HG02610 (cell line): Measurements from ENCODE around the gene RITA1.

ENCODE experiments used
- ATAC-seq: cut with Tn5 transposase; IDR thresholded peaks from one replicate; pipeline ENCODE4 v1.9.1; 2021; ENCODE audit warnings: mild to moderate bottlenecking, moderate library complexity; ENCODE audit not compliant: unreplicated experiment

The RITA1 gene

GRCh38 chr12:113227686-113228391 lies 42.3 kb downstream of the RITA1 start:
- no peak for ATAC-seq

- no peak for ATAC-seq
Measured at GRCh38 chr12:113228394-113229028, 43.0 kb downstream of the RITA1 start.

GRCh38 chr12:113230315-113231234 lies 45.1 kb downstream of the RITA1 start:
- peak; percentile 18 for ATAC-seq

GRCh38 chr12:113231235-113232088 lies 45.9 kb downstream of the RITA1 start:
- ATAC-seq, result no peak

- ATAC-seq, result no peak
Measured at GRCh38 chr12:113232089-113232839, 46.7 kb downstream of the RITA1 start.

- ATAC-seq, result peak; percentile 45
Measured at GRCh38 chr12:113232840-113233585, 47.5 kb downstream of the RITA1 start.

GRCh38 chr12:113233967-113234366 lies 48.4 kb downstream of the RITA1 start:
- ATAC-seq, result no peak

- no peak for ATAC-seq
Measured at GRCh38 chr12:113234483-113234882, 49.0 kb downstream of the RITA1 start.

- no peak for ATAC-seq
Measured at GRCh38 chr12:113235976-113236375, 50.5 kb downstream of the RITA1 start.

- no peak for ATAC-seq
Measured at GRCh38 chr12:113236539-113237399, 51.2 kb downstream of the RITA1 start.

GRCh38 chr12:113237748-113238147 lies 52.2 kb downstream of the RITA1 start:
- no peak for ATAC-seq

GRCh38 chr12:113238309-113238708 lies 52.8 kb downstream of the RITA1 start:
- no peak for ATAC-seq

- no peak for ATAC-seq
Measured at GRCh38 chr12:113239288-113239771, 53.8 kb downstream of the RITA1 start.

- no peak for ATAC-seq
Measured at GRCh38 chr12:113239811-113240331, 54.4 kb downstream of the RITA1 start.

GRCh38 chr12:113240395-113240794 lies 54.9 kb downstream of the RITA1 start:
- ATAC-seq, result no peak

GRCh38 chr12:113241191-113242025 lies 55.9 kb downstream of the RITA1 start:
- ATAC-seq, result no peak
